DMS79 (cell line): ENCODE measurements around the gene LSM6.

Experiments
- DNase-seq: peaks from one replicate; lab custom pipeline; 2025; lab: John Stamatoyannopoulos, UW

Gene LSM6

DNA sequence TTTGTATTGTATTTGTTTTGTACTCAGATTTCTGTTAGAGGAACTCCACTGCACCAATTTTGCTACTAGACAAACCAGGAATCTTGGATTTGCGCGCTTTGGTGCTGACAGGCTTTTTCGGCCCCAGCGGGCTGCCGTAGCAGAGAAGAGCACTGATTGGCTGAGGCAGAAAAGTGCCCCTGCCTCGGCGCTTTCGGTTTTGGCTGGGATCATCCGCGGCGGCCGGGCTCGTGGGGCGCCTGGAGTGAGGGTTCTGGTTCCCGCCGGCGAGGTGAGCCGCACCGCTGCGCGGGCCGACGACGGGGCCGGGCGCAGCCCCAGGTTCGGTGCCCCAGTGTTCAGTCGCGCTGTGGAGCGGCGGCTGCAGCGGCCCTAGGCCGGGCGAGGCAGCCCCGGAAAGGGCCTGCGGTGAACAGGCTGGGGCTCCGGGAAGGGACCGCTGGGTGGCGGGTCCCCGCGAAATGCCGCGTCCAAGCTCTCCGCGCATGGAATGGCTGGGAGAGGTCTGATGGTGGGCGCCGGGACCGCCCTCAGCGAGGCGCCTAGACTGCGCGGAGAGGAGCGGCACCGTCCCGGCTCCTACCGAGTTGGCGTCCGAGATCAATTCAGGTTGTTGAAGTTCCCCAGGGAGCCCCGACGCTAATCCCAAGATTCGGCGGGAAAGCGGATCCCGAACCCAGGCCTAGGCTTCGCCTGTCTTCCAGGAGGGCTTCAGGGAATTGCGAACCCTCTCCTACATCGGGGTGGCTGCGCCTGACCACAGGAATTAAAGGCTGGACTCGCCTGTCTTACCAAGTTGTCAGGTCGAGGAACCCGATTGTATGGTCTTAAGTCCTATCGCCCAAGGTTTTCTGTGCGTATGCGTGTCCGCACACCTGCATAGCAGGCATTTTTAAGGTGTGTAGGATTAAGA, at the start of gene LSM6:
TSS of gene LSM6 (plus strand) at position 178 of the 913 bp plus-strand sequence. CDS start 7,204 bp downstream, outside the sequence.
- no peak for DNase-seq

DNA sequence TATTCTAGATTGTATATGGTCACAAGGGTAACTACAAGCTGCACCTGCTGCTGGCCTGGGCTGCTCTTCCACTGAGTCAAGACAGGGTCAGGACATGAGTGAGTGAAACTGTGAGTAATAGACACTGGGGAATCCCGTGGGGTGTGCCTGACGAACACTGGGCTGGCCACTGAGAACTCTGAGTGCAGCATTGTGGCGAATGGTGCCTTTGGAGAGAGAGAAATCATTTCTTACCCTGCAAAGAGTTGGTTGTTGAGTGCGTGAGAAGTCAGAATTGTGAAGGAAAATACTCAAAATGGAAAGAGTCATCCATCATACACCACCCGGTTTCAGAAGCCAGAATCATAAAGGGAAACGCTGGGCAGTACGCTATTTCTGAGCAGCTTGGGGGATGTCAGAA, 43.1 kb upstream of the LSM6 start:
- DNase-seq = no peak

DNA sequence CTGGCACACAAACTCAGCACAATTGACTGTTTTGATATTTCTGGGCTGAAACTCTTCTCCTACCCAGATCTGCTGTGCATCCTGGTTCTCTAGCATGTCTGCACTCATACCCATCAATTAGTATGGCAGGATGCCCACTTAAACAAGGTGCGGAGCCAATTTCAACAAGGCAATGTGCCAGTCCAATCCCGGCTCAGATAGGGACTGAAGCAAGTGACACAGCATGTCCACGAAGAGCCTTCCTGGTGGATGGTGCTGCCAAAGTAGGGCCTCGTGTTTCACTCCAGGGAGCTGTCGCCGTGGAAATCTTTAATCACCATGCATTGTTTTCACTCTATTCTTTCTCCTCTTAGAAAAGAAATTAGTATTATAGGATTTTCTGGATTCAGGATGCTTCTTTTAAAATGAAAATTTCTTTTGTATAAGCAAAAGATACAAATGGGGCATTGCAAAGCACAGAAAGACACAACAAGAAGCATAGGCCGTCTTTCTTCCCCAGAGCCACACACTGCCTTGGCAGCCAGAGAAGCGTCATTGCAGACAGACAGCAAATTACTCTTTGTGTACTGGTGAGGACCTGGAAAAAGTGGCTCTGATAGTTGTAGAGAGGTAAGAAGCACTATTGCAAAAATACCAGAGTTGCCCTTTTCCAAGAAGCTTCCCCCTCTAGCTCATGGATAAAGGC, 40.6 kb upstream of the LSM6 start:
- peak; percentile 32 for DNase-seq

DNA sequence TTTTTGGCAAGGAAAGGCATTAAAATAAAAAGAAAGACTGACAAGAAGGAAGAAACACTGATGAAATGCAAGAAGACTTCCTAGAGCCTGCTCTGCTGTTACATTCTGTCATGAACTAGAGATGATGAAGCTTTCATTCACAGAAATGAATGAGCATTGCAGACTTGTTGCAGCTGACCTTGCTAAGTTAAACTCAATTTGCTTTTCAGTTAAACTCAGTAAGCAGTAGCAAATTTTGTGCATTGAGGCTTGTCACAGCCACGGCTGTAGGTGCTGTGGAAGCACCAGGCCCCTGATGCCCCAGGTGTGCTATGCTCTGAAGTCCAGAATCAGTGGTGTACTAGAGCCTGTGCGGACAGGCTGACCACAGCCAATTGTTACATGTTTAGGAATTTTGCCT, 39.6 kb upstream of the LSM6 start:
- no peak for DNase-seq

DNA sequence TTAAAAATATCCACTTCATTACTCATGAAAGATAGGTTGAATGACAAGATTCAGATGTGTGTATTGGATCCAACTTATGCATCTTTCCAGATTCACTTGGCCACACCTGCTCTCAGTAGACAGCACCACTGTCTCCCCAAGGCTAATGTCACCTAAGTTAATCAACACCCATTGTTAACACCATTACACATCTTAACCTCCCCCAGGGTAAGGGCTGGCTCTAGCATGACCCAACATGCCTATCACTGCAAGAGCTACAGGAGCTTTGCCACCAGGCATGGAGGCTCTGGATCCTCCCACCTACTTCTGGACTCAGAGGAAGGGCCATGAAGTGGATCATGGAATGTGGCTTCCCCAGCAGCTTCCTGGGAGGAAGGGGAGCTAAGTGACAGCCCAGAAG, 32.8 kb upstream of the LSM6 start:
- DNase-seq = no peak

DNA sequence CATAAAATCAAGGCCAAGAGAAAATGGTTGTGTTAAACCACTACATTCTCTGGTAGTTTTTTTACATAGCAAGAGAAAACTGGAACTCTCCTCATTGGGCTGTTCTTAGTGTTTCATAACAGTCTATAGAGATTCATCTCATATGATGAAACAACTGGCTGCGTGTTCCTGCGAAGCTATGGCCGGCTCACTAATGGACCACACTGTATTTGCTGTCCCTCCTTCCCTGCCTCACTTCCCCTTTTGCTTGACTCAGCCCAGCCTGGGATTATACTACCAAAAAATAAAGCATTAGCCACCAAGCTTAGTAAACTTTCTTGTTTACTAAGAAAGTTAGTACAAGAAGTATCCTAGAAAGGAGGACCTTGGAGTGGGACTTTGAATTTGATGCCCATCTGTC, 31.6 kb upstream of the LSM6 start:
- no peak for DNase-seq

DNA sequence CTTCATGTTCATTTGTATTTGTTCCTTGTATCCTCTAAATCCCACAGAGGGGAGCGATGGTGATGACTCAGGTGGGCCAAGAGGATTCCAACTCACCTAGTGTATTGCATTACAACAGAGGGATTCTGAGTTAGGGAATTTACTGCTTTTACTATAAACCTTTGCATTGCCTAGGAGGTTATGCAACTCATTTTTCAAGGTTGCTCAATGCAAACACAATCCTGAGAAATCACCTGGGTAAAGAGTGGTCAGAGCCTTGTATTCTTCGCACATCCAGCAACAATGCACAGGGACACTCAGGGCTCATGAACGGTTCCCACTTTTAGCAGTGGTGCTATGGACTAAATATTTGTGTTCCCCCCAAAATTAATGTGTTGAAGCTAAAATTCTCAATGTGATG, 28.6 kb upstream of the LSM6 start:
- no peak for DNase-seq

DNA sequence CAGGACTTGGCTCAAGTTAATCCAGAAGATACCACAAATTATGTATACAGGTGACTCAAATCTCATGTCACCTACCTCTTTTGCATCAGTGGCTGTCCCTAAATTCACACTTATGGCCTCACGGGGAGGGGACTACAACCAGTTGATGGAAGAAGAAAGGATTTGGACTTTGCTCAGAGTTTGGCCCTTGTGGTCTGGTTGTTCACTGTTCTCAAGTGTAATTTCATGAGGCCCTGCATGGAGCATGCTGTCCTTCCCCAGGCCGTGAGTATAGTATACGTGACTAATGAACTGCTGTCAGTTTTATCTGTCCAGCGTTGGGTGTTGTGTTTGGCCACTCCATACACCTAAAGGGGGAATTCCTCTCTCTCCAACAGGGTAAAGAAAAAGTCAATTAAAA, 27.5 kb upstream of the LSM6 start:
- no peak for DNase-seq

DNA sequence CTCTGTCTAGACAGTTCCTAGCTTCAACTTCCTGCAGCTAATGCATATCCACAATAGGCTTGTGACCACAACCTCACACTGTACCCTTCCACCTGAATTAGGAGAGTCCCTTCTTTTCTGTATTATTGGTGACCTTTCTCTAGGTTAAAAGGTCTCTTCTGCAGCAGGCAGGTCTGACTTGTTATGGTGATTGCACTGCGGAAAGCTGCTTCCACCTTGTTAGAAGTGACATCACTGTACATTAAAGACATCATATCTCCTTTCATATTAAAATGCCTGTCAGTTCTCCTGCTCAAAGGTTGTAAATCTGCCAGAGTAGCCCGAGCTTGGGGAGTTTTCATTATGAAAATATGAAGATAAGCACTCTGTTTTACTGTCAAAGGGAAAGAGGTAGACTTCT, 21.5 kb upstream of the LSM6 start:
- no peak for DNase-seq

DNA sequence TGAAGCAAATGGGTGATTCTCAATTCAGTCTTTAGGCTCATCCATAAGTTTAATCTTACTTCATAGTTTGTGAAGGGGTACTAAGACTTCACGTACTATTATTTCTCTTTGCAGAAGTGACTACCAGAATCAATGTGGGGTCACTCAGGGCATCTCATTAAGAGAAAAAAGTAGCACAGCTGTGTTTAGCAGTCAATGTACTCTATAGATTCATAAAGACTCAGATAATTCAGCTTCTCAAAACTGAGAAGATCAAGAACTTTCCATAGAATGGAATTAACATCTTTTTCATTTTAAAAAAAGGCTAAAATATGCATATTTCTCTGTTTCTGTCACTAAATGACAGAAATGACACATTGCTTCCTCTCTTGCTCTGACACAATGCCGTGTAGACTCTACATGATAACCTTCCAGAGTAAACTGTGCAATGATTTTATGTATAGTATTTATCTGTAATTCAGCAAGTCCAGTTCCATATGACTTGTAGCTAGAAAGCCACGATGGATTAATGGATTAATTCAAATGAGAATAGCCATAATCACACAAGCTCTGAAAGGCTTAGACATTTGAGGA, 20.3 kb upstream of the LSM6 start:
- no peak for DNase-seq

DNA sequence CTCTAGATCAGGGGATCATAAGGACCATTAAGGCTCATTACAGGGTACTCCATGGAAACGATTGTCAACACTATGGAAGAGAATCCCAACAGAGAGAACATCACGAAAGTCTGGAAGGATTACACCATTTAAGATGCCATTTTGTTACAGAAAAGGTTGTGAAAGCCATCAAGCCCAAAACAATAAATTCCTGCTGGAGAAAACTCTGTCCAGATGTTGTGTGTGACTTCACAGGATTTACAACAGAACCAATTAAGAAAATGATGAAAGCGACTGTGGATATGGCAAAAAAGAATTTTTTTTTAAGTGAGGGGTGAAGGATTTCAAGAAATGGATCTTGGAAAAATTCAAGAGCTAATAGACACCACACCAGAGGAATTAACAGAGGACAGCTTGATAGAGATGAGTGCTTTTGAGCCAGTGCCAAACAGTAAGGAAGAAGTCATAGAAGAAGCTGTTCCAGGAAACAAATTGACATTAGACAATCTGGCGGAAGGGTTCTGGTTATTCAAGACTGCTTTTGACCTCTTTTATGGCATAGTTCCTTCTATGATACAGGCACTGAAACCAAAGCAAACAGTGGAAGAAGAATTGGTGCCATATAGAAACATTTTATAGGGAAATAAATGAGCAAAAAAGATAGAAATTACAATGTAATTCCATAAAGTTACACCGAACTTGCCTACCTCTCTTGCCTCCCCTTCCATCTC, 17.3 kb upstream of the LSM6 start:
- DNase-seq = no peak

DNA sequence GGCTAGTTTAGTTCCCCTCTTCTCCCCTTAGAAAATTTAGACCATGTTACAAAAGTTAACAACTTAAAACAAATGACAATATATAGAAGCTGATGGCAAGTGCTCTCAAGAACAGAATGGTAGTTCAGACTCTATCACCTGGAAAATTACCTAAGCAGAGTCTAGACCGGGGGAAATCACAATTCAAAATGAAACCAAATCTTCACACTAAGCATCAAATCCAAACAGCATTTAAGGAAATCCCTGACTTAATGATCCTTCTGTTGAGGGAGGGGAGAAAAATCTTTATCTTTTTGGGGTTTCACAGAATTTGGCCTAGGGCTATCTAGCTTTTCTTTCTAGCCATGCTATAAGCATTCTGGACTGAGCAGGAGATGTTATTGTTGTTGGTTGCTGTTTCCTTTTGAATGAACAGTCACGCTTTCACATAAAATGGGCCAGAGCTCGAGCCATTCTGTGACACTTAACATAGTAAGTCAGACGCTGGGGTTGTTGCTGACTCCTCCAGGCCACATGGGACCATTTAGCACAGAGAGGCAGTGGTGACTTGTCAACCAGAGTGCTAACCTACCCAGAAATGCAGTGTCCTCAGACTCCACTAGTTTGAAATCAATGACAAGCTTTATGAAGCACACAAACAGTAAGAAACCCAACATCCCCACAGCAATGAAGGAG, 16.0 kb upstream of the LSM6 start:
- DNase-seq = no peak

DNA sequence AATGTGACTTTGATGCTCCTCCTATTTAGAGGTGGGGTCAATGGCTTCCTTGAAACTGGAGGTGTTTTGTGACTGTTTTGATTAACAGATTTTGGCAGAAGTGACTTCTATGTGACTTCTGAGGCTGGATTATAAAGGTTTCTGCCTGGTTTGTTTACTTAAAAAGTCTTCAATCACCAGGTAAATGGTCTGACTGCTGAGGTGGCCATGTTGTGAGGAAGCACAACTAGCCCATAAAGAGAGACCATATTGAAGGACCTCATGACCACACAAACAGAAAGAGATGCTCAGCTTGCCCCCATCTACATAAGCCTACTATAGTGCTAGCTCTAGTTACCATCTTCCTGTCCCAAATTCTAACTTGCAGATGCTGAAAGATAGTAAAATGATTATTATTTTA, 14.3 kb upstream of the LSM6 start:
- DNase-seq = no peak

DNA sequence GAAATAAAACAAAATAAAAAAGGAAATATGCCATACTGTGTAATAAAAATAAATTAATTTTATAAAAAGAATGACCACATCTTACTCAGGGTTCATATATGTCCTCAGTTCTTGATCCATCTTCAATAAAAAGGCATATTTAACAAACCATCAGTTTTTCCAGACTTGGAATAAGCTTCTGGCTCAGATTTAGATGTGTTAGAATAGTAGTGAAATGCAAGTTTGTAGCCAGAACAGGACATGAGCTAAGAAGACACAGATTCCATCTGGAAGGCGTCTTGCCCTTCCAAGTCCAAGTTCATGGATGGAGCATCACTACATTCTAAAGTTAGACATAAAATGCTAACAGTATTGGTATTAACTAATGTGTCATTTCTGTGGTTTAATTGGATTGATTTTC, 10.3 kb upstream of the LSM6 start:
- DNase-seq = no peak

DNA sequence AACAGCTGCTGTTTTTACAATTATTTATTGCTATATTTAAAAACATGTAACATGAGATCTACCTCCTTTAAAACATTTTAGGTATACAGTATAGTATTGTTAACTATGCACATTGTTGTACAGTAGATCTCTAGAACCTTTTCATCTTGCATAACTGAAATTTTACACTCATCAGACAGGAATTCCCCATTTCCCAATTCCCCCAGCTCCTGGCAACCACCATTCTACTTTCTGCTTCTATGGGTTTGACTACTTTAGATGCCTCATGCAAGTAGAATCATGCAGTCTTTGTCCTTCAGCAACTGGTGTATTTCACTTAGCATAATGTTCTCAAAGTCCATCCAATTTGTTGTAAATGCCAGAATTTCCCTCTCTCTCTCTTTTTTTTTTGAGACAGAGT, 9.7 kb upstream of the LSM6 start:
- DNase-seq = no peak

DNA sequence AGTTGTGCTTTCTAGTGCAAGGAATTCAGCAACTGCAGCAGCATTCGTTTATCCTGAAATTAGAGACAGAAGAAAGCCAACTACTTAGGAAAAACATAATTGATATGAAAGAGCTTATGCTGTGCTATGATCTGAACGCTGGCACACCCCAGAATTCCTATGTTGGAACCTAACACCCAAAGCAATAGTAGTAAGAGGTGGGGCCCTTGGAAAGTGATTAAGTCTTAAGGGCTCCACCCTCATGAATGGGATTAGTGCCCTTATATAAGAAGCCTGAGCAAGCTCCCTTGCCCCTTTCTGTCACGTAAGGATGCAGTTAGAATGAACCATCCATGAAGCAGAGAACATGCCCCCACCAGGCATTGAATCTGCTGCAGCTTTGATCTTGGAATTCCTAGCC, 5.4 kb upstream of the LSM6 start:
- DNase-seq = no peak

DNA sequence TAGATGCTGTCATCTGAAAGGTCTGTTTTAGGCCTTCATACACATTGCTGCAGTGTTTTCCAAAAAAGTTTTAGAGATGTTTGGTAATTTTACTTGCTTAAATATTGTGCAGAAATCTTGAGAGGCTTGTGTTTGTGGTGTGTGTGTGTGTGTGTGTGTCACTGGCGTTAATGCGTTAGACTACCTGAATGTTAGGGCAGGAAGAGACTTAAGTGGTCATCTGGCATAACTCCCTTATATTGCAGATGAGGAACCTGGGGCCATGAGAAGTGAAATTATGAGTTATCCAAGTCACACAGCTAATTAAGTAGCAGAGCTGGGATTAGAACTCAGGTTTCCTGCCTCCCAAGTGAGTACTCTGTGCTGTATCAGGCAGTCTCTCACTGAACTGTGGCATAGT, 1.4 kb downstream of the LSM6 start:
- DNase-seq = no peak

DNA sequence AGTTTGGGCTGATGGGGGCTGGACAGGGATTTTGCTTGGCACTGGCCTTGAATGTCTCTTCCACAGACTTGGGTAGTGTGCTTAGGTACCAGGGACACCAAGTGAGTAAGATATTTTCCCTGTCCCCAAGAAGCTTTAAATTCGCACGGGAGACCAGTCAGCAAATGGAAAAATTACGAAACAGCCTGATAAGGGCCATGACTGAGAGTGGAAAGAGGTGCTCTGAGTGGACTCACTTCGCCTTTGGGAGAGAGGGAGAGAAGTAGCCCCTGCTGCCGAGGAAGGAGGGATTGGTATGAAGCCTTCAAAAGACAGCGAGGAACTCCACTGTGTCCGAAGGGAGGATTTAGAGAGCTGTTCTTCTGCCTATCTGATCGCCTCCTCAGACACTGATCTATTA, 2.6 kb downstream of the LSM6 start:
- DNase-seq = no peak

DNA sequence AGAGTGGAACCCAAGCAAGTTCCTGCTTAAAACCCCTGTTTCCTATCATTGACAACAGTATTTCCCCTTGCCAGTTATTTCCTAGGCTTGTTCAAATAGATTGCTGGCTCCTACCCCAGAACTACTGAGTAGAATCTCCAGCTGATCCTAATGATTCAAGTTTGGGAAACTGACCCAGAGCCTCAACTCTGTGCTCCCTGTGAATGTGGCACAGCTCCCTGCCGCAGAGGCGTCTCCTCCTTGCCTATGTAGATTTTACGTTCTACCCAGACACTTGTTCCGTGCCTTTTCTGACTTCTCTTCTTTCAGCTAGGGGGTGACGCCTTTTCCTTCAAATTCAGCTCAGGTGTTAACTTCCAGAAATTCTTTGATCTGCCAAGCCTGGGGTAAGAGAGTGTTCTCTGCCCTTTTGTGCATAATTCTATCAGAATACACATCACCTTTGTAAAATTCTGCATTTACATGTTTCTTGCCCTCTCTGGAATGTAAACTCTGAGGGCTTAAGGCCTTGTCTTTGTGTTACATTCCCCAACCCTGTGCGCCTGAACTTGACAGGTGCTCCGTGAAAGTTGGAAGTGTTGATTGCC, 4.4 kb downstream of the LSM6 start:
- no peak for DNase-seq

DNA sequence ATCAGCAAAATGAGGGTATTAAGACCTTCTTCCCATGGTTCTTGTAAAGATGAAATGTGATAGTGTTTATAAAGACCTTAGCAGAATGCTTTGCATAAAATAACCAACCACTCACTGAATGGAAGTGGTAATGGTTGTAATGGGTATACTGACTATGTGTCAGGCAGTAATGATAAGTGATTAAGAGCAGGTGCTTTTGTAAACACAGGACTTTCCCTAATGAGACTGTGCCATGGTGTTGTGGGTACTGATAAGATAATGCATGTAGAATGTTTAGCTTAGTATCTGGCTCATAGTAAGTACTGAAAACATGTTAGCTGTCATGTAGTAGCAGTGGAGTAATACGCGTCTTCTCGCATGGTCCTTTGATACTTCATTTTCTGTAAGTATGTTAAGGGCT, 6.9 kb downstream of the LSM6 start:
- no peak for DNase-seq

DNA sequence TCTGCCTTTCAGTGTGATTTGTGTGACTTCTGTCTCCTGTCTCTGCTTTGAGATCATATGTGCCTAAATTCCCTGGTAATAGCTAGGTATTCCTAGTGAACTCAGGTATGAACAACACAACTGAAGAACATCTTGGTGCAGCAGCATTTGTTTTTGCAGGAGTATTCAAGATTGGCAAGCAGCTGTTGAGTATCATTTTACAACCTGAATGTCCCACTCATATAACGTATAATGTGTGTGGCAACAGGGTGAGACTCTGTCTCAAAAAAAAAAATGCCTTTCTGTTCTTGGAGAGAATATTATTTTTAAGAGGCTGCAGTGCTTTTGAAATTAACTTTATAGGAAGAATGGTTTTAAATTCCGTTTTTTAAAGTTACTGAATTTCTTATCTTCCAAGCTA, 7.7 kb downstream of the LSM6 start:
- no peak for DNase-seq

DNA sequence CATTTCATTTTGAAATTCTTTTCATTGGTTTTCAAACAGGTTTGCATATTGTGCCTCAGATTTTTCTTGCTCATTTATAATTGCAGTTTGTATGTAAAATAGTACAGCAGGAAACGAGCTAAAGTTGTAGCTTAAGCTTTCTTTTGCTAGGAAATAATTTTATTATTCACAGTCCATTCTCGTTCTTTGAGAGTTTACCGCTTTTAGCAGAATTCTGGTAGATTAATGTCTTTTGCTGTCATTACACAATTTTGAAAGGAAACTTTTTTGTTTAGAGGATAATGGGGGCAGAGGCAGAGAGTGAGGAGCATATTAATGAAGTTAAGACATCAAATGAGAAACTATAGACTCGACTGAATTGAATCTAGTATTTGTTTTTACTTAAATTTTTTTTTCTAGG, 10.5 kb downstream of the LSM6 start:
- DNase-seq = no peak
